GM12865 (cell line): Measurements from ENCODE around the gene STPG1.
"Not testable (repeated sequence)": the region's sequence is repeated elsewhere in the genome, so short reads cannot be mapped to it uniquely, and the experiment has no call there.

ENCODE experiments used
- DNase-seq: peaks from one replicate; pipeline ENCODE4 v3.0.0; 2010; ENCODE audit warnings: low read depth
- H3K4me3 ChIP-seq: 2 replicates; pipeline ENCODE4 v1.5.1; 2011; ENCODE audit warnings: mild to moderate bottlenecking, low read depth, low read length, control low read depth
- TF ChIP-seq, protein P1 (sequence below): IDR thresholded peaks from 2 replicates; pipeline ENCODE4 v1.5.1; 2011; ENCODE audit warnings: low read length, control low read depth, low read depth, inconsistent platforms; ENCODE audit not compliant: insufficient read depth; ENCODE audit errors: missing control alignments

Gene STPG1

GRCh38 chr1:24413350-24414163, at the start of gene STPG1:
STPG1 (minus strand) TSS chr1:24413782; CDS start chr1:24401388, 12,394 bp downstream.
- peak within 1 kb of the TSS; percentile 68 for H3K4me3 ChIP-seq
- TF ChIP-seq, protein P1, sequence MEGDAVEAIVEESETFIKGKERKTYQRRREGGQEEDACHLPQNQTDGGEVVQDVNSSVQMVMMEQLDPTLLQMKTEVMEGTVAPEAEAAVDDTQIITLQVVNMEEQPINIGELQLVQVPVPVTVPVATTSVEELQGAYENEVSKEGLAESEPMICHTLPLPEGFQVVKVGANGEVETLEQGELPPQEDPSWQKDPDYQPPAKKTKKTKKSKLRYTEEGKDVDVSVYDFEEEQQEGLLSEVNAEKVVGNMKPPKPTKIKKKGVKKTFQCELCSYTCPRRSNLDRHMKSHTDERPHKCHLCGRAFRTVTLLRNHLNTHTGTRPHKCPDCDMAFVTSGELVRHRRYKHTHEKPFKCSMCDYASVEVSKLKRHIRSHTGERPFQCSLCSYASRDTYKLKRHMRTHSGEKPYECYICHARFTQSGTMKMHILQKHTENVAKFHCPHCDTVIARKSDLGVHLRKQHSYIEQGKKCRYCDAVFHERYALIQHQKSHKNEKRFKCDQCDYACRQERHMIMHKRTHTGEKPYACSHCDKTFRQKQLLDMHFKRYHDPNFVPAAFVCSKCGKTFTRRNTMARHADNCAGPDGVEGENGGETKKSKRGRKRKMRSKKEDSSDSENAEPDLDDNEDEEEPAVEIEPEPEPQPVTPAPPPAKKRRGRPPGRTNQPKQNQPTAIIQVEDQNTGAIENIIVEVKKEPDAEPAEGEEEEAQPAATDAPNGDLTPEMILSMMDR: no peak
- DNase-seq: peak; percentile 89

GRCh38 chr1:24462128-24462527, 48.5 kb upstream of the STPG1 start:
- H3K4me3 ChIP-seq, DNase-seq: not testable (repeated sequence)

DNA sequence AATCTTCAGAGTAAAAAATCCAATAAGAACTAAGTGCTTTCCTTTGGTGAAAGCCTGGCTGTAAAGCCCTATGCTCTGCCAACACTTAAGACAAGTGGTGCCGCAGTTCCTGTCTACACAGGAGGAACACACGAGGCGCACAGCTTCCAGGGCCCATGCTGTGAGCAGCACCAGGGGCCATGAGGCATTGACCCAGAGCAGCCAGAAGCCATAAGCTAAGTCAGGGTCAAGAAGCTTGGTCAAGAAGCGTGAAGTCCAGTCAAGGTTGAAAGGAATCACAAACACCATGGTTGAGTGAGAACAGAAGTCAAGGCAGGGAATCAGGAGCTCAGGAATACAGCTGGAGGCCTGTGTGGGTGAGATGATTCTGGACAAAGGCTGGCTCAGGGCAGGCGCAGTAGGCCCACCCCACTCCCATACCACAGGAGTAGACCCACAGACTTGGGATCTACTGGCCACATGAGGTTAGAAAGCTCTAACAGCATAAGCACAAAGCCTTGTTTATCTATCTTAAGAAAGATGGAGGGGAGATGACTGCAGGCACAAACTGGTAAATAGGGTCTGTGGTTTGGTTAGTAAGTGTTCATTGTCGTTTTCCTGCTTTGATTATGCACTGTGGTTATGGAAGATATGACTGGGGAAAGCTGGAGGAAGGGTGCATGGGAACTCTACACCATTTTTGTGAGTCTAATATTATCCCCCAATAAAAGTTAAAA, 46.1 kb upstream of the STPG1 start:
- H3K4me3 ChIP-seq: no peak overlapping the region
- TF ChIP-seq, protein P1: no peak
- no peak for DNase-seq

GRCh38 chr1:24457866-24458265, 44.3 kb upstream of the STPG1 start:
- H3K4me3 ChIP-seq: no peak overlapping the region
- no peak for DNase-seq
- TF ChIP-seq, protein P1: no peak

DNA sequence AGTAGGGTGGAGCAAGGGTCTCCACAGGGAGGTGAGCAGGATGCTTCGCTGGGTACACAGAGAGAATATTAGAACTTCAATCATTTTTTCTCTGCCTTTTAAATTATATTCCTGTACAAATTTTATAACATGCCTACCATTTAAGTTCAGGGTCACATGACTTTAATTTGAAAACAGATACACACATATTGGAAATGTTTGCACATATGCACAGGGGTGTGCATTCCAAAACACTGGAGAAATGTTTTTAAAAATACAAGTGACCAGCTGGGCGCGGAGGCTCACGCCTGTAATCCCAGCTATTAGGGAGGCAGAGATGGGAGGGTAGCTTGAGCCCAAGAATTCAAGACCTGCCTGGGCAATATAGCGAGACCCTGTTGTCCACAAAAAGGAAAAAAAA, 41.7 kb upstream of the STPG1 start:
- TF ChIP-seq, protein P1: no peak
- H3K4me3 ChIP-seq: no peak overlapping the region
- DNase-seq: no peak

DNA sequence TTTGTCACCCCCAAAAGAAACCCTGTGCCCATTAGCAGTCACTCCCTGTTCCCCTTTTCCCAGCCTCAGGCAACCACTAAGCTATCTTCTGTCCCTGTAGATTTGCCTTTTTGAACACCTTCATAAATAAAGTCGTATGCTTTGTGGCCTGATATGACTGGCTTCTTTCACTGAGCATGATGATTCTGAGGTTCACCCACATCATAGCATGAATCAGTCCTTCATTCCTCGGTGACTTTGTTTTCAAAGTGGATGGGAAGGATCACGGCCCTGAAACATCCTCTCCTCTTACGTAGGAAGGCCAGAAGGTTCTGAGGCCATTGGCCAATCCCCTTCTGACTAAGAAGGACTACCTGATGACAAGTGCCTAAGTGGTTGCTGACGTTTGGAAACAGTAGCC, 41.1 kb upstream of the STPG1 start:
- no peak for DNase-seq
- H3K4me3 ChIP-seq: no peak overlapping the region
- TF ChIP-seq, protein P1: no peak

DNA sequence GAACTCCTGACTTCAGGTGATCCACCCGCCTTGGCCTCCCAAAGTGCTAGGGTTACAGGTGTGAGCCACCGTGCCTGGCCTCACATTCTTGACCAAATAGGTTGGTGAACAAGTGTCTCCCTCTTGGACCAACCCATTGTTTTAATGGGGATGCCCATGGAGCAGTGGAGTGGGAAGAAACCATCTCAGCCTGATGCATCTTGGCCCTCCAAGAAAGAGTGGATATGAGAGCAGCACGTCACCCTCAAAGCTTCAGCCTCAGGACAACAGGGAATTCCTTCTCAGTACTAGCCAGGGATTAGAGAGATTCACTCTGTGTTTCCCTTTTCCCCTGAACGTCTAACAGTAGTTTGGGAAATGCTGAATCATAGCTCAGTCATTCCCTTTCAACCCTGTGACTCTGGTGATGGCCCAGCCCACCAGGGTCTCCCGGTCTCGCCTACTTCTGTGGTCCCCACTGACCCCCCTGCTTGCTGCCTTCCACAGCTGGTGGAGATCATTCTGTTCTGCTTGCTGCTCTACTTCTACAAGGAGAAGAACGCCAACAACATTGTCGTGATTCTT, 39.4 kb upstream of the STPG1 start:
- no peak for DNase-seq
- TF ChIP-seq, protein P1: no peak
- H3K4me3 ChIP-seq: no peak overlapping the region
